Astrocyte of the spinal cord (primary cell): Measurements from ENCODE around the gene LTK.

Experiments used
- DNase-seq: peaks from one replicate; pipeline ENCODE4 v3.0.0; 2011; ENCODE audit warnings: low read depth, low spot score
- H3K4me3 ChIP-seq: 2 replicates; pipeline ENCODE4 v1.5.1; 2011; ENCODE audit warnings: low read depth, mild to moderate bottlenecking, low read length, moderate library complexity
- CTCF ChIP-seq: IDR thresholded peaks from 2 replicates; pipeline ENCODE4 v1.5.1; 2012; ENCODE audit warnings: low read depth, mild to moderate bottlenecking, low read length, inconsistent platforms
- in situ Hi-C: cut with HindIII; loops from 2 replicates; pipeline ENCODE4 v1.10.0; 2017; ENCODE audit warnings: low sequenced_read_pairs

Gene LTK

GRCh38 chr15:41483519-41483918 is 30.1 kb downstream of the LTK start:
- DNase-seq: no peak
- H3K4me3 ChIP-seq: no peak overlapping the region
- TF ChIP-seq CTCF: no peak
- in situ Hi-C loops: no loop called here

- no peak for DNase-seq
These were observed 30.5 kb downstream of the LTK start for GRCh38 chr15:41483115-41483514.

GRCh38 chr15:41482110-41482877 is 31.3 kb downstream of the LTK start:
- TF ChIP-seq CTCF: no peak
- DNase-seq: no peak
- no peak overlapping the region for H3K4me3 ChIP-seq
- in situ Hi-C loops: no loop called here

More at GRCh38 chr15:41483115-41483514, 30.5 kb downstream of the LTK start:
- no peak for TF ChIP-seq CTCF
- in situ Hi-C loops: no loop called here
- no peak overlapping the region for H3K4me3 ChIP-seq

- in situ Hi-C loops: no loop called here
- no peak overlapping the region for H3K4me3 ChIP-seq
- DNase-seq: no peak
- TF ChIP-seq CTCF: no peak
These were observed 33.1 kb downstream of the LTK start for GRCh38 chr15:41480396-41481140.

- H3K4me3 ChIP-seq: no peak overlapping the region
- no peak for DNase-seq
- in situ Hi-C loops: no loop called here
- TF ChIP-seq CTCF: no peak
These were observed 37.1 kb downstream of the LTK start for GRCh38 chr15:41476416-41477048.

GRCh38 chr15:41474941-41475340 is 38.7 kb downstream of the LTK start:
- no peak for DNase-seq
- no peak for TF ChIP-seq CTCF
- no peak overlapping the region for H3K4me3 ChIP-seq
- in situ Hi-C loops: no loop called here
